H9 (cell line): ENCODE data around the gene ZNF586. TPM values are rescaled to one million over a fixed set of nuclear protein-coding genes. Genes with fewer than 3 reads are reported as not detected.

ENCODE experiments used
- DNase-seq: peaks from one replicate; pipeline ENCODE4 v3.0.0-alpha.2; 2017
- H2AFZ ChIP-seq: one replicate; pipeline ENCODE4 v1.6.1; 2013; ENCODE audit warnings: mild to moderate bottlenecking, low read length, control low read depth, moderate library complexity
- H2AK5ac ChIP-seq: 2 replicates; pipeline ENCODE4 v1.6.1; 2013; ENCODE audit warnings: low read length, control low read depth, mixed read lengths; ENCODE audit not compliant: insufficient read length
- H2BK120ac ChIP-seq: one replicate; pipeline ENCODE4 v1.6.1; 2013; ENCODE audit warnings: low read depth, mild to moderate bottlenecking, low read length, control low read depth, inconsistent platforms; ENCODE audit not compliant: poor library complexity, severe bottlenecking
- H2BK12ac ChIP-seq: 2 replicates; pipeline ENCODE4 v1.6.1; 2013; ENCODE audit warnings: low read length, control low read depth, mixed read lengths, low read depth; ENCODE audit not compliant: insufficient read length
- H2BK15ac ChIP-seq: 2 replicates; pipeline ENCODE4 v1.6.1; 2013; ENCODE audit warnings: low read depth, low read length, control low read depth
- H2BK20ac ChIP-seq: one replicate; pipeline ENCODE4 v1.6.1; 2013; ENCODE audit warnings: low read depth, mild to moderate bottlenecking, low read length, control low read depth, inconsistent platforms; ENCODE audit not compliant: poor library complexity, severe bottlenecking
- H2BK5ac ChIP-seq: 2 replicates; pipeline ENCODE4 v1.6.1; 2013; ENCODE audit warnings: low read length, control low read depth, mixed read lengths; ENCODE audit not compliant: insufficient read length
- H3K14ac ChIP-seq: 2 replicates; pipeline ENCODE4 v1.6.1; 2013; ENCODE audit warnings: low read length, control low read depth; ENCODE audit not compliant: insufficient read depth
- H3K18ac ChIP-seq: 2 replicates; pipeline ENCODE4 v1.6.1; 2013; ENCODE audit warnings: low read depth, mild to moderate bottlenecking, mixed read lengths, low read length, control low read depth; ENCODE audit not compliant: insufficient read length
- H3K23ac ChIP-seq: 2 replicates; pipeline ENCODE4 v1.6.1; 2013; ENCODE audit warnings: low read length, control low read depth, mixed read lengths, low read depth; ENCODE audit not compliant: insufficient read length
- H3K23me2 ChIP-seq: 2 replicates; pipeline ENCODE4 v1.6.1; 2013; ENCODE audit warnings: low read depth, mild to moderate bottlenecking, mixed read lengths, low read length, control low read depth; ENCODE audit not compliant: insufficient read length, poor library complexity, severe bottlenecking
- H3K27ac ChIP-seq: 2 replicates; pipeline ENCODE4 v1.5.1; 2013; ENCODE audit warnings: low read length, control low read depth, mixed read lengths, low read depth; ENCODE audit not compliant: insufficient read length
- H3K27me3 ChIP-seq: 2 replicates; pipeline ENCODE4 v1.6.1; 2013; ENCODE audit warnings: low read length, control low read depth, inconsistent platforms; ENCODE audit not compliant: insufficient read depth
- H3K4ac ChIP-seq: 2 replicates; pipeline ENCODE4 v1.6.1; 2013; ENCODE audit warnings: low read depth, mild to moderate bottlenecking, control low read depth, inconsistent platforms, low read length, moderate library complexity
- H3K4me1 ChIP-seq: 2 replicates; pipeline ENCODE4 v1.6.1; 2013; ENCODE audit warnings: low read length, control low read depth, inconsistent platforms; ENCODE audit not compliant: insufficient read depth
- H3K4me2 ChIP-seq: 2 replicates; pipeline ENCODE4 v1.6.1; 2013; ENCODE audit warnings: low read length, control low read depth, mixed read lengths; ENCODE audit not compliant: insufficient read length, insufficient read depth
- H3K56ac ChIP-seq: 2 replicates; pipeline ENCODE4 v1.6.1; 2013; ENCODE audit warnings: low read depth, mild to moderate bottlenecking, mixed read lengths, low read length, control low read depth; ENCODE audit not compliant: insufficient read length
- H3K79me1 ChIP-seq: 2 replicates; pipeline ENCODE4 v1.6.1; 2013; ENCODE audit warnings: low read depth, mild to moderate bottlenecking, moderate library complexity, low read length, control low read depth, inconsistent platforms; ENCODE audit not compliant: insufficient read depth, poor library complexity, severe bottlenecking
- H3K79me2 ChIP-seq: 2 replicates; pipeline ENCODE4 v1.6.1; 2013; ENCODE audit warnings: low read length, control low read depth, inconsistent platforms; ENCODE audit not compliant: insufficient read depth
- H3K9ac ChIP-seq: 2 replicates; pipeline ENCODE4 v1.6.1; 2013; ENCODE audit warnings: low read length, control low read depth, mixed read lengths; ENCODE audit not compliant: insufficient read length; ENCODE audit errors: extremely low read depth
- H3K9me3 ChIP-seq: one replicate; pipeline ENCODE4 v1.6.1; 2013; ENCODE audit warnings: low read depth, low read length, inconsistent platforms; ENCODE audit not compliant: control insufficient read depth
- H3T11ph ChIP-seq: one replicate; pipeline ENCODE4 v1.6.1; 2013; ENCODE audit warnings: mild to moderate bottlenecking, low read length, control low read depth, inconsistent platforms
- H4K20me1 ChIP-seq: one replicate; pipeline ENCODE4 v1.6.1; 2013; ENCODE audit not compliant: control insufficient read depth, insufficient read length, insufficient read depth
- H4K5ac ChIP-seq: 2 replicates; pipeline ENCODE4 v1.6.1; 2013; ENCODE audit warnings: low read depth, mild to moderate bottlenecking, mixed read lengths, low read length, control low read depth; ENCODE audit not compliant: insufficient read length
- H4K8ac ChIP-seq: replicated peaks from 2 replicates; pipeline ENCODE4 v1.6.1; 2013; ENCODE audit warnings: low read length, control low read depth, mixed read lengths, low read depth; ENCODE audit not compliant: insufficient read length
- H4K91ac ChIP-seq: 2 replicates; pipeline ENCODE4 v1.6.1; 2013; ENCODE audit warnings: low read depth, mild to moderate bottlenecking, moderate library complexity, mixed read lengths, low read length, control low read depth; ENCODE audit not compliant: insufficient read length
- H3K27ac Mint-ChIP-seq, 3 experiments: 2 replicates in 2 of 3; 3 replicates in 1 of 3; pipeline ENCODE4 v1.8.0; 2020 to 2021; ENCODE audit warnings: mixed read lengths in 3 of 3, mild to moderate bottlenecking in 1 of 3, moderate library complexity in 1 of 3
- H3K27me3 Mint-ChIP-seq: 2 replicates; pipeline ENCODE4 v1.8.0; 2021; ENCODE audit warnings: low read depth, mild to moderate bottlenecking, moderate library complexity, mixed read lengths
- H3K36me3 Mint-ChIP-seq, 3 experiments: 2 replicates in 2 of 3; 3 replicates in 1 of 3; pipeline ENCODE4 v1.8.0; 2020 to 2021; ENCODE audit warnings: low read depth in 3 of 3, mixed read lengths in 3 of 3; ENCODE audit not compliant: insufficient read depth in 1 of 3
- H3K4me1 Mint-ChIP-seq, 2 experiments: 2 replicates each; pipeline ENCODE4 v1.8.0; 2020; ENCODE audit warnings: mixed read lengths in 2 of 2
- H3K4me3 Mint-ChIP-seq, 2 experiments: 2 replicates in 1 of 2; 3 replicates in 1 of 2; pipeline ENCODE4 v1.8.0; 2020 to 2021; ENCODE audit warnings: mild to moderate bottlenecking in 2 of 2, mixed read lengths in 2 of 2, moderate library complexity in 1 of 2
- H3K9me3 Mint-ChIP-seq, 2 experiments: 2 replicates in 1 of 2; 3 replicates in 1 of 2; pipeline ENCODE4 v1.8.0; 2020; ENCODE audit warnings: mild to moderate bottlenecking in 2 of 2, mixed read lengths in 2 of 2, moderate library complexity in 1 of 2
- WGBS: extraction: QIAGEN DNeasy Blood & Tissue Kit; methylation state at CpG from one replicate; pipeline ENCODE4 v1.1.7; 2013; ENCODE audit warnings: missing lambda C conversion rate, low lambda C conversion rate, mixed read lengths; ENCODE audit not compliant: insufficient read length; ENCODE audit errors: extremely low coverage; 5-methylcytosine and 5-hydroxymethylcytosine counted together
- total RNA-seq: library from RNA; stranded (reverse); gene quantifications from 2 replicates; pipeline ENCODE4 v1.2.1, GENCODE V29; 2021
- TF ChIP-seq, protein P1 (sequence below): fragments of 200-600 bp; sonication (generic); conservative IDR thresholded peaks from 3 replicates; pipeline ENCODE4 v1.8.0; 2021; ENCODE audit warnings: antibody characterized with exemption, mild to moderate bottlenecking

Gene ZNF586
- total RNA-seq, 1 experiment from 2014 or later, result 17.6 TPM

DNA sequence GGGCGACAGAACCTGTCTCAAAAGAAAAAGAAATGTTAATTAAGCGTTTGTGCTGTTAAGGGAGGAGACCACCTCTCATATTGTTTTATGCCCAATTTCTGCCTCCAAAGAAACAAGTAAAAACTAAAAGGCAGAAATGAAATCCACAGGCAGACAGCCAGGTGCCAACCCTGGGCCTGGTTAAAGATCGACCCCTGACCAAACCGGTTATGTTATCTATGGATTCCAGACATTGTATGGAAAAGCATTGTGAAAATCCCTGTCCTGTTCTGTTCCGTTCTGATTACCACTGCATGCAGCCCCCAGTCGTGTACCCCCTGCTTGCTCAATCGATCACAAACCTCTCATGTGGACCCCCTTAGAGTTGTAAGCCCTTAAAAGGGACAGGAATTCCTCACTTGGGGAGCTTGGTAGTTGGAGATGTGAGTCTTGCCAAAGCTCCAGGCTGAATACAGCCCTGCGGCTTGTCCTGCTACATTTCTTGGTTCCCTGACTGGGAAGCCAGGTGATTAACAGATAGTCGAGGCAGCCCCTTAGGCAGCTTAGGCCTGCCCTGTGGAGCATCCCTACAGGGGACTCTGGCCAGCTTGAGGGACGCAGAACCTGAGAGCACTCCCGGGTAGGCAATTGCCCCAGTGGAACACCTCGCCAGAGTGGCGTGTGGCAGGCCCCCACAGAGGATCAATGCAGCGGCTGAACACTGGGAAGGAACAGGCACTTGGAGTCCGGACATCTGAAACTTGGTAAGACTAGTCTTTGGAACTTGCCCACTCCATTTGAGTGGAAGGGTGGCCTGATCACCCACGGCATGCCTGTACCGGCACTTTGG, 46.0 kb downstream of the ZNF586 start:
- no peak overlapping the region for H3T11ph ChIP-seq
- WGBS, result no CpG with 5 or more reads among the region's 17 CpGs
- H2BK120ac ChIP-seq, result no peak overlapping the region
- H3K4ac ChIP-seq, result no peak overlapping the region
- peaks cover 11% of the 10 kb centered on the region for H3K23me2 ChIP-seq
- H3K23ac ChIP-seq, result no peak overlapping the region
- no peak for DNase-seq
- peaks cover 0 to 2% of the 10 kb centered on the region in 2 experiments; a peak in 1 of 5 replicates for H3K9me3 Mint-ChIP-seq
- peaks cover 29% of the 10 kb centered on the region in 2 experiments for H3K4me1 Mint-ChIP-seq
- no peak overlapping the region for H3K14ac ChIP-seq
- no peaks in the 10 kb centered on the region for H4K20me1 ChIP-seq
- H3K36me3 Mint-ChIP-seq, result peaks cover 9 to 28% (median 21%) of the 10 kb centered on the region in 3 experiments
- no peaks in the 10 kb centered on the region for H3K27me3 Mint-ChIP-seq
- H3K56ac ChIP-seq, result no peak overlapping the region
- H4K91ac ChIP-seq, result no peak overlapping the region
- peak overlapping the region; percentile 96; a peak in 4 of 5 replicates for H3K4me3 Mint-ChIP-seq
- H4K5ac ChIP-seq, result no peak overlapping the region
- H3K9ac ChIP-seq, result no peak overlapping the region
- no peak overlapping the region for H2BK5ac ChIP-seq
- H3K79me2 ChIP-seq, result peaks cover 11% of the 10 kb centered on the region; the same call in 1 of the 2 replicates
- H3K4me2 ChIP-seq, result no peak overlapping the region
- no peak overlapping the region for H3K27ac ChIP-seq
- no peak overlapping the region for H2BK15ac ChIP-seq
- H3K4me1 ChIP-seq, result no peaks in the 10 kb centered on the region
- H2BK20ac ChIP-seq, result no peak overlapping the region
- no peak overlapping the region for H2AFZ ChIP-seq
- no peak overlapping the region for H3K18ac ChIP-seq
- TF ChIP-seq, protein P1, sequence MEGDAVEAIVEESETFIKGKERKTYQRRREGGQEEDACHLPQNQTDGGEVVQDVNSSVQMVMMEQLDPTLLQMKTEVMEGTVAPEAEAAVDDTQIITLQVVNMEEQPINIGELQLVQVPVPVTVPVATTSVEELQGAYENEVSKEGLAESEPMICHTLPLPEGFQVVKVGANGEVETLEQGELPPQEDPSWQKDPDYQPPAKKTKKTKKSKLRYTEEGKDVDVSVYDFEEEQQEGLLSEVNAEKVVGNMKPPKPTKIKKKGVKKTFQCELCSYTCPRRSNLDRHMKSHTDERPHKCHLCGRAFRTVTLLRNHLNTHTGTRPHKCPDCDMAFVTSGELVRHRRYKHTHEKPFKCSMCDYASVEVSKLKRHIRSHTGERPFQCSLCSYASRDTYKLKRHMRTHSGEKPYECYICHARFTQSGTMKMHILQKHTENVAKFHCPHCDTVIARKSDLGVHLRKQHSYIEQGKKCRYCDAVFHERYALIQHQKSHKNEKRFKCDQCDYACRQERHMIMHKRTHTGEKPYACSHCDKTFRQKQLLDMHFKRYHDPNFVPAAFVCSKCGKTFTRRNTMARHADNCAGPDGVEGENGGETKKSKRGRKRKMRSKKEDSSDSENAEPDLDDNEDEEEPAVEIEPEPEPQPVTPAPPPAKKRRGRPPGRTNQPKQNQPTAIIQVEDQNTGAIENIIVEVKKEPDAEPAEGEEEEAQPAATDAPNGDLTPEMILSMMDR, result no peak
- no peak overlapping the region for H2BK12ac ChIP-seq
- no peaks in the 10 kb centered on the region for H3K27me3 ChIP-seq
- no peak overlapping the region for H2AK5ac ChIP-seq
- H3K27ac Mint-ChIP-seq, result peak overlapping the region; percentile 61 to 92 (median 84); a peak in 4 of 7 replicates
- no peaks in the 10 kb centered on the region for H3K9me3 ChIP-seq
- H4K8ac ChIP-seq, result no peak overlapping the region
- peaks cover 3% of the 10 kb centered on the region for H3K79me1 ChIP-seq
